Sigmoid colon (tissue), 7 donors: ENCODE data around the gene TARS2. TPM values are rescaled to one million over a fixed set of nuclear protein-coding genes. Genes with fewer than 3 reads are reported as not detected.

ENCODE experiments used
- DNase-seq: peaks from one replicate; pipeline ENCODE4 v3.0.0-alpha.2; 2019
- H3K27ac ChIP-seq, 4 donors: fragments of 200-600 bp; sonication (generic); one replicate each; pipeline ENCODE4 v1.5.1; 2016 to 2019; ENCODE audit warnings: mild to moderate bottlenecking in 1 of 4
- H3K27me3 ChIP-seq, 3 donors: fragments of 200-600 bp; sonication (generic); one replicate each; pipeline ENCODE4 v1.5.1; 2019; ENCODE audit warnings: mild to moderate bottlenecking in 1 of 3
- H3K36me3 ChIP-seq, 4 donors: fragments of 200-600 bp; sonication (generic); one replicate each; pipeline ENCODE4 v1.5.1; 2016 to 2019
- H3K4me1 ChIP-seq, 4 donors: fragments of 200-600 bp; sonication (generic); one replicate each; pipeline ENCODE4 v1.5.1; 2017 to 2019
- H3K4me3 ChIP-seq, 4 donors: fragments of 200-600 bp; sonication (generic); one replicate each; pipeline ENCODE4 v1.5.1; 2017 to 2019; ENCODE audit warnings: mild to moderate bottlenecking in 2 of 4, moderate library complexity in 1 of 4
- H3K9me3 ChIP-seq, 4 donors: fragments of 200-600 bp in 3 of 4; sonication (generic) in 3 of 4; one replicate each; pipeline versions ENCODE4 v1.5.1 to v1.6.1; 2013 to 2019
- CTCF ChIP-seq, 4 experiments: fragments of 450-650 bp in 3 of 4; fragments of 200-600 bp in 1 of 4; IDR thresholded peaks; one replicate each; pipeline ENCODE4 v1.5.1; 2016 to 2019; ENCODE audit warnings: antibody characterized with exemption in 4 of 4, mild to moderate bottlenecking in 3 of 4, moderate library complexity in 2 of 4
- EP300 ChIP-seq, 4 donors: sonication (generic); formaldehyde crosslinking; IDR thresholded peaks; one replicate each; pipeline ENCODE4 v1.6.1; 2017; ENCODE audit warnings: antibody characterized with exemption in 4 of 4
- POLR2A ChIP-seq, 2 donors: fragments of 450-650 bp; IDR thresholded peaks; one replicate each; pipeline ENCODE4 v1.6.1; 2016; ENCODE audit warnings: antibody characterized with exemption in 2 of 2, mild to moderate bottlenecking in 2 of 2, moderate library complexity in 2 of 2
- POLR2AphosphoS5 ChIP-seq, 4 donors: sonication (generic); formaldehyde crosslinking; IDR thresholded peaks; one replicate each; pipeline ENCODE4 v1.6.1; 2017; ENCODE audit warnings: antibody characterized with exemption in 4 of 4
- WGBS, 2 donors: extraction: QIAGEN DNeasy Blood & Tissue Kit; methylation state at CpG; one replicate each; pipeline ENCODE4 v1.1.7; 2013; 5-methylcytosine and 5-hydroxymethylcytosine counted together
- intact Hi-C: fragments of 100-400 bp; cut with DNase I; formaldehyde crosslinking; loops from one replicate; pipeline ENCODE4 v1.15.1; 2023
- polyA plus RNA-seq, 3 donors: library from polyadenylated mRNA; stranded (reverse); fragments of 200-250 nt; gene quantifications; one replicate each; pipeline ENCODE4 v1.2.3, GENCODE V29; 2013
- total RNA-seq, 4 donors: library from RNA; depleted of rRNA; stranded (reverse); fragments of >200 nt; gene quantifications; one replicate each; pipeline ENCODE4 v1.1.0, GENCODE V29; 2016
- donor health status: healthy with polysubstance abuse.
- donor health status: Bipolar disorder and iron deficiency.
- donor health status: healthy.

Gene TARS2
- total and polyA plus RNA-seq, 7 donors: 4.6 to 16.9 (median 9.3) TPM

GRCh38 chr1:150537732-150538684 lies 50.8 kb downstream of the TARS2 start:
- no peaks in the 10 kb centered on the region for H3K9me3 ChIP-seq
- no peaks in the 10 kb centered on the region for H3K27me3 ChIP-seq
- 79 to 81% methylated on average over 17 of the region's 17 CpGs for WGBS, 2 donors
- H3K4me1 ChIP-seq: peaks cover 0 to 28% (median 11%) of the 10 kb centered on the region in 4 donors
- H3K27ac ChIP-seq: peak overlapping the region; percentile 32 to 83 (median 54)
- TF ChIP-seq POLR2A (IDR thresholded peaks at IDR 0.05) (no peak), POLR2AphosphoS5 (IDR thresholded peaks at IDR 0.05) (peak in 1 of 4 donors; percentile 25)
- intact Hi-C loops: loop anchor here (10.0 kb wide), 1 partner anchor 293 kb away; no protein-coding TSS in a partner anchor
- DNase-seq: peak; percentile 76
- H3K4me3 ChIP-seq: no peak overlapping the region
- H3K36me3 ChIP-seq: no peaks in the 10 kb centered on the region

DNA sequence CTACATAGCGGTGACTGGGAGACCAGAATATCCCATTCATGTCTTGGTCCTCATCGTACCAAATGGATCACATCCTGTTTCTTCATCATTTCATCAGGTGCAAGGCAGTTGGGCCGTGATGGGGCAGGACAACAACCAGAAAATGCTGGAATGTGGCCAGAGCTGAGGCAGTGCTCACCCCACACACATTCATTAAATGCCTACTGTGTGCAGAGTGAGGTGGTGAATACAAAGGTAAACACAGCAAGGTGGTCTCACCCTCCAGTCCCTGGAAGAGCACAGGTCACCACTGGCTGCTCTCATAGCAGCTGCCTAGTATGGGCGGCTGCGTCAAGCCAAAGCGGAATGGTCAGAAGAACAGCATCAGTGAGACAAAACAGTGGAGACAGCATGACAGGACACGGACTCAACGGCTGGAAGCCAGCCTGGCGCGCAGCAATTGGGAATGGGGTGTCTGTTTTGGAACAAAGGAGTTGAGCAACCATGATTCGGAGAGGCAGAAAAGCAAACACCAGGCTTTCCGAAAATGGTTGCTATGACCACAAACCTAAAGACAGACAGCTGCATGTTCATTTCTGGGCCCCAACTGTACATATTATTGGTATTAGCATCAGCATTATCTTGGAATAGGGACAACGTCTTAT lies 56.4 kb downstream of the TARS2 start:
- WGBS, 2 donors: 79 to 80% methylated on average over 13 of the region's 13 CpGs
- no peak overlapping the region for H3K4me3 ChIP-seq
- peaks cover 0 to 12% (median 4%) of the 10 kb centered on the region in 4 donors for H3K4me1 ChIP-seq
- no peaks in the 10 kb centered on the region for H3K9me3 ChIP-seq
- no peaks in the 10 kb centered on the region for H3K36me3 ChIP-seq
- intact Hi-C loops: no loop called here
- H3K27ac ChIP-seq: peak overlapping the region in 3 of 4 donors; percentile 43 to 56 (median 52)
- no peak for DNase-seq
- no peaks in the 10 kb centered on the region for H3K27me3 ChIP-seq
- TF ChIP-seq EP300 (IDR thresholded peaks at IDR 0.05): no peak
- no peak for TF ChIP-seq CTCF (IDR thresholded peaks at IDR 0.05)
- TF ChIP-seq POLR2AphosphoS5 (IDR thresholded peaks at IDR 0.05): peak in 3 of 4 donors; percentile 31 to 58 (median 46)

DNA sequence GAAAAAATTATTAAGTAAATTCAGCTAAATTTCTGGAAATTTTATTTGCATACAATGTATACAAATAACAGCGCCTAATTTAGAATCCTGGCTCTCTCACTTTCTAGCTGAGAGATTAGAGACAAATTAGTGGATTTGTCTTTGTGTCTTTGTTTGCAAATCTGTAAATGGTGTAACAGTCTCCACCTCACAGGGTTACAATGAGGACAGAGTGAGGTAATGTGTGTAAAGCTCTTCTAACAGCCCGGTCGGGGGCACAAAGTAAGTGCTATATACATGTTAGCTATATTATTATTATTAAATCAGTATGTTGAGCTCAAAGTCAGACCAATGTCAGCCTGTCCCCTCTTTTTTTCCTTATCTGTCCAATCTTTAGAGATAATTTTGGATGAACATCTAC lies 57.0 kb downstream of the TARS2 start:
- H3K27me3 ChIP-seq: no peaks in the 10 kb centered on the region
- no peaks in the 10 kb centered on the region for H3K9me3 ChIP-seq
- H3K27ac ChIP-seq: peak overlapping the region in 1 of 4 donors; percentile 56
- H3K4me1 ChIP-seq: peaks cover 0 to 14% (median 6%) of the 10 kb centered on the region in 4 donors
- H3K4me3 ChIP-seq: no peak overlapping the region
- DNase-seq: no peak
- intact Hi-C loops: no loop called here
- no peaks in the 10 kb centered on the region for H3K36me3 ChIP-seq
- 29 to 53% methylated on average over 3 of the region's 3 CpGs for WGBS, 2 donors
- no peak for TF ChIP-seq POLR2AphosphoS5 (IDR thresholded peaks at IDR 0.05)
- TF ChIP-seq EP300 (IDR thresholded peaks at IDR 0.05): no peak
- TF ChIP-seq POLR2A (IDR thresholded peaks at IDR 0.05): no peak
- no peak for TF ChIP-seq CTCF (IDR thresholded peaks at IDR 0.05)

DNA sequence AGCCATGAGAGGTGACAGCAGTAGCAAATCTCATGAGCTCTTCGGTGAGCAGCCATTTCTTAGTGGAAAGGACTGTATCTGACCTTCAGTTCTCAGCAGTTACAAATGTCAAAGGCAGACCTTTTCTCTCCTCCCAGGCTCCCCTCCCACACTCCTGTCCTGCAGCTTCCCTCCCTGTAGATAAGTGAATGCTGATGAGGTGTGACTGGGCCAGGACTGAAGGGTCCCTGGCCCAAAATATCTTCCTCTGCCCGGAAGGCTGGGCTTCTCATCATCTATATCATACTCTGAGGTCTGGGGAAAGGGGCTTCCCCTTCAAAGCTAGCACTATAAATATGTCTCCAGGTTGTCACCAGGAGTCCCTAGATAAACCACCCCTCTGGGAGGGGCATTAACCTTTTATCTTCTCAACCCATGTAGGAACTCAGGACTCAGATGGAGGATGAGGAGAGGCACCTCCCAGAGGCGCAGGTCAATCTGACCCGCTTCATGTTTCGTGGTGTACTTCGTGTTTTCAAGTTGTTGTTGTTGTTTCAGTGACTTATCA lies 58.3 kb downstream of the TARS2 start:
- Histone ChIP-seq H3K4me3 (no peak overlapping the region), H3K36me3 (no peaks in the 10 kb centered on the region), H3K27me3 (no peaks in the 10 kb centered on the region), H3K27ac (peak overlapping the region in 1 of 4 donors; percentile 17), H3K9me3 (no peaks in the 10 kb centered on the region), H3K4me1 (peaks cover 0 to 27% (median 17%) of the 10 kb centered on the region in 4 donors)
- no peak for TF ChIP-seq POLR2AphosphoS5 (IDR thresholded peaks at IDR 0.05)
- TF ChIP-seq EP300 (IDR thresholded peaks at IDR 0.05): no peak
- no peak for TF ChIP-seq CTCF (IDR thresholded peaks at IDR 0.05)
- TF ChIP-seq POLR2A (IDR thresholded peaks at IDR 0.05): no peak
- intact Hi-C loops: no loop called here
- WGBS, 2 donors: 91% methylated on average over 6 of the region's 6 CpGs
- no peak for DNase-seq
